GM18499 (cell line): ENCODE results near the gene CYFIP1.

Experiments
- ATAC-seq: cut with Tn5 transposase; IDR thresholded peaks from one replicate; pipeline ENCODE4 v1.9.1; 2021; ENCODE audit warnings: moderate number of reproducible peaks; ENCODE audit not compliant: insufficient read depth, unreplicated experiment

The CYFIP1 gene

DNA sequence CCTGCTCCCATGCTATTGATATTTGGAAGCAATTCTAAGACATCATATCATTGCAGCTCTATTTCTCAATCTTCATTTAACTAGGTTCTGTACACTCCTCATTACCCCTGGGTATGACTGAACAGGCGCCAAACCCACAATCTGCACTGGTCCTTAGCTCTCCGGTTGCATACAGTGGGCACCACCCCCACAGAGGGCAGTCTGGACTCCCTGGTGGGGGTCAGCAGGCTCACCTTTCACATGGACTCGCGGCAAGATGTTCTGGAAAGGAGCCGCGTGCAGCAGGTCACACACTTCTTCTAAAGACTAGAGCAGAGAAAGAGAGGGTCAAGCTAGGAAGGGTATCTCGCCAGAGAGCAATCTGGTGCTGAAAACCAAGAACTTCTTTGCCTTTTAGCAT is 105.2 kb downstream of the CYFIP1 start:
- ATAC-seq: no peak

DNA sequence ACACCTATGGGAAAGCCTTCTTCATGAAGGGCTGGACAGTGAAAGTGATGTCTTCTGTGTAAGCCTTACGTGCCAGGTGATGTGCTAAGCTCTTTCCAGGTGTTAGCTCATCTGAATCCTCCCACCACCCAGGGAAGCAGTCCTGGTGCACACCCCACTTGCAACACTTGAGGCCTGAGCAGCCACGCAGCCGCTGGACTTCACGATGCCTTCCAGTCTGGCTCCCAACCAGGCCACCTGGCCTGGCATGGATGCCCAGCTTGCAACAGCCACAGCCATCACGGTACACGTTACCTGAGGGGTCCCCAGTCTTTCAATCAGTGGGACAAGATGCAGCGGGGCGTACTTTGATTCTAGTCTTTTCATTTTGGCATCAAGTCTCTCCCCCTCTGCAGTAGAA is 105.9 kb downstream of the CYFIP1 start:
- no peak for ATAC-seq

DNA sequence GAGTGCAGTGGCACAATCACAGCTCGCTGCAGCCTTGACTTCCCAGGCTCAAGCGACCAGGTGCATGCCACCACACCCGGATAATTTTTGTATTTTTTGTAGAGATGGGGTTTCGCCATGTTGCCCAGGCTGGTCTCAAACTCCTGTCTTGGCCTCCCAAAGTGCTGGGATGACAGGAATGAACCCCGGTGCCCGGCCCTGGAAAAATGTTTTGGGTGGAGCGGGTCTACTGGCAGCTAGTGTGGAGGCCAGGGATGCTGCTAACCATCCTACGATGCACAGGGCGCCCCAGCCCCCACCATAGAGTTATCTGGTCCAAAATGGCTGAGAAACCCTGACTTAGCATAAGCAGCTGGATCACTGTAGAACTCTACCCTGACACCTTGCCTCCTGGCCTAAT is 106.3 kb downstream of the CYFIP1 start:
- ATAC-seq: no peak

DNA sequence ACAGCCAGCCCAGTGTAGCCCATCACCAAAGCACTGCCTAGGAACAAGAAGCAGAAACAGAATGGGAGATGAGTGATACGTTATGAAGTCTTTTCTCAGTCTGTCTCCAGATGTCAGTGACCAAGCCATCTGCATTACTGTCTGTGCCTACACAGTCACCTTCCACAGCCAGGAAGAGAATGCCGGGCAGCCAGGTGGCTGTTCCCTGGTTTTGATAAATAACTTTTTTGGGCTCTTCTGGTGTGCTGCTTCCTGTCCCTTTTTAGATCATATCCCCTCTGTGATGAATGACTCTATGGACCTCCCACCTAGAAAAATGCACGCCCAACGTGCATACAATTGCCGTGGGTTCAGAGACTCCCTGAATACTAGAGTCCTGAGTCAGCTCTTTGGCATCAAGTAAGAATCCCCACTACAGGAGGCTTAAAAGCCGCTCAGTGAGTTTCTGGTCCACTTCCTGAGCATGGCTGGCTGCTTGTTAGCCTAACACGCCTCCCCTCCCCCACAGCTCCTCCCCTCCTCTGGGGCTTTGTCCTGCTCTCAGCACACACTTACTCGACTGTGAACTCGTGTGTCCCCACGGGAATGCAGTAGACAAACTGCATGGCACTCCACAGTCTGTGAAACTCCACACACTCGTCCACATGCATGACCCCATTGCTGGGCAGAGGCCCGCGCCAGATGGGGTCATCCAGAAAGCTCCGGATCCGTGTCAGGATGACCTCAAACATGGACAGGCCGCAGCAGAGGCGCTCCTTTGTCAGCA is 107.0 kb downstream of the CYFIP1 start:
- ATAC-seq: no peak

DNA sequence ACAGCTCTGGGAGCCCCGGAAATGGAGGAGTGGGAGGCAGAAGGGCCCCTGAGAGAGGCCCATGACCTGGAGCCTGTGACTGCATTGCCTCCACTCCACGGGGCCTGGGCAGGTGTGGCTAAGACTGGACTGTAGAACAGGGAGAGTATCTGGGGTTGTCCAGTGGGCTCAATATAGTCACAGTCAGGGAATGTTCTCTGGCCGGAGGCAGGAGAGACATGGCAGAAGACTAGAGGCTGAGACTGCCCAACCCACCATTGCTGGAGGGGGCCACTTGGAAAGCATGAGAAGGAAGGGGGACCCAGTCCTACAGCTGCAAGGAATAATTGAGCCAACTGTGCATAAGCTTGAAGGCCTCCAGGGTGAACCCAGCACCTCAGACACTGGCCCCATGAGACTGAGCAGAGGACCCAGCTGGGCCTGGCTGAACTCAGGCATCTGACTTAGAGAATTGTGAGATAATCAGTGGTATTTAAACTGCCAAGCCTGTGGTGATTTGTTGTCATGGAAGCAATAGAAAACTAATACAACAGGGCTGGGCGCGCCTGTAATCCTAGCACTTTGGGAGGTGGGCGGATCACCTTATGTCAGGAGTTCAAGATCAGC is 108.6 kb downstream of the CYFIP1 start:
- no peak for ATAC-seq

DNA sequence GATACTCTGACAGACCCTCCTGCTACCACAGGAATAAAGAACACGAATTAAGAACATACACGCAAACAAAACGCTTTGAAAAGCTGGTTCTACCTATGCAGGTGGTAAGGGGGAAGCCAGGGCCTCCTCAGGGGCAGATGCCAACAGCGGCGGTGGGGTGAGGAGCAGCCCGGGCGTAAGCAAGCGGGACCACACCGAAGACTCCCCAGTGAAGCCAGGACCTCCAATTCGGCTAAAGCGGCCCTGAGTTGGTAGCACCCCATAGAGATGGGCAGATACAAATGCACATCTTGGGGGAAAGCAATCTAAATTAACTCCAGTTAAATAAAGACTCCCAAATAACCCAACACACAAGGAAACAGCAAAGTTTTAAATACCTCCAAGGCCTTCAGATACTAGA is 109.3 kb downstream of the CYFIP1 start:
- no peak for ATAC-seq

DNA sequence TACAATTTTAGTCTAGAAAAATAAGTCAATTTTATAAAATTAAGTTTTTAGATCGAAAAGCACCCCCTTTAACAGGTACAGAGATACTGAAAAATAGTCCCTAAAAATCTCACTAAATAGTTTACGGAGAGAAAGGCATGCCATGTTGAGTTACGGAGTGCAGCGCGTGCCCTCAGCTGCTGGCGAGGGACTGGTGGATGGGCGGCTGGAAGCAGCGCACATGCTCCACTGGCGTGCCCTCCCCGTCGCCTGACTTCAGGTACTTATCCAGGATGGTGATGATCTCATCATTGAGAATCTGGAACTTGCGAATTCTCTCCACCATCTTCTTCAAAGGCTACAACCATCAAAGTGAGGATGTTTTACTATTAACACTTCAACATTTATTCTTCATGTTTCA is 110.3 kb downstream of the CYFIP1 start:
- ATAC-seq: no peak

DNA sequence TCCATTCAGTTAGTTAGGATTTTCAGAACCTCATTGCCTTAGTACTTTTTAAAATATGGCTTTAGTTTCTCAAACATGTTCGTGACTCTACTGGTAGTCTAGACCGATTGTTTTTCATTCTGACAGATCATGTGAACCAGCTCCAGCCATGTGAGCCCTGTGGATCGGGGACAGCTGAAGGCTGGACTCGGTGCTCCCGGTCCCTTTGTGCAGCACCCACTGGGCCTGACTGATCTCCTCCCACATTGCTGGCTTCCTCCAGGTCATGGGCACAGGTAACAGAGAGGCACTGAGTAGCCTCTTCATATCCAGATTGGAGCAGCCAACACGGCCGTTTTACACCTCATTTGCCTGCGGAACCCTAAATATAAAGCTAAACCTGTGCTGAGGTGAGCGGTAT is 111.2 kb downstream of the CYFIP1 start:
- no peak for ATAC-seq

DNA sequence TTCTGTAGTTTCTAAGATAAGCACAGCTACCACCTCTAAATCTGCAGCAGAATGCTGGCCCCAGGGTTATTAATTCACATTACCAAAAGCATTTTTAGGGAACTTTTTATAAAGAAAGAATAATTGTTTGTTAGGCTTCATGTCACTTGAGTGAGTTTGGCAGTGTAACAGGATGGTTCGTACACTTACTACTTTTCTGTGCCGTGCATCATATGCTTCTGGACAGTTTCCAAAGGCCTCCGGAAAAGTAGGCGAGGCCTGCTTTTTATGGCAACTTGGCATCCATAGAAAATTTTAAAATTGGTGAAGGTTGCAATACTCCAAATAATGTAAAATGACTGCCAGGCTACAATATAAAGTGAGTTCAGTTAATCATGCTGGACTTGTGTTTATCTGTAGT is 111.7 kb downstream of the CYFIP1 start:
- no peak for ATAC-seq

DNA sequence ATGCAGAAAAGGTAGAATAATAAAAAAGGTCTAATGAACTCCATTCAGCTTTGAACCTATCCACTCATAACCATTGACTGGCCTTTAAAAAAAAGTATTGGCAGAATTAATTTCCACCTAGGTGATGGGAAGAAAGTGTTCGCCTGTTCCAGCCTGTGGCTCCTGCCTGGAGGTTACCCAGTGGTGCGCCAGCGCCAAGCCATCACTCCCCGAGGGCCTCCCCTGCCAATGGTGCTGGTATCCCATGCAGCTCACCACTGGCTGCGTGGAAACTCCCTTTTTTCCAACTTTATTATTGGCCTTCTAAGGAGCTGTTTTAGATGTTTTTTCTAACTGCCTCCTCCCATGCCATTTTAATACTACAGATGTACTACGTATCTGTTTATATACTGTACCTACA is 112.3 kb downstream of the CYFIP1 start:
- no peak for ATAC-seq

DNA sequence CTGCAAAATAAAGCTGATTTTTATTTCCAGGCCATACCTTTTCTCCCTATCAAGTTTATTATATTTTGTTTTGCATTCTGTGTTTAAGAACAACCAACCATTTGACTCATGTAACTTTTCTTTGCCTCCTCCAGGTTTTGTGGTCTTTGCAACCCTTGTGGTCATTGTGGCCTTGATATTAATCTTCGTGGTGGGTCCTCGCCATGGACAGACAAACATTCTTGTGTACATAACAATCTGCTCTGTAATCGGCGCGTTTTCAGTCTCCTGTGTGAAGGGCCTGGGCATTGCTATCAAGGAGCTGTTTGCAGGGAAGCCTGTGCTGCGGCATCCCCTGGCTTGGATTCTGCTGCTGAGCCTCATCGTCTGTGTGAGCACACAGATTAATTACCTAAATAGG is 114.1 kb downstream of the CYFIP1 start:
- no peak for ATAC-seq

DNA sequence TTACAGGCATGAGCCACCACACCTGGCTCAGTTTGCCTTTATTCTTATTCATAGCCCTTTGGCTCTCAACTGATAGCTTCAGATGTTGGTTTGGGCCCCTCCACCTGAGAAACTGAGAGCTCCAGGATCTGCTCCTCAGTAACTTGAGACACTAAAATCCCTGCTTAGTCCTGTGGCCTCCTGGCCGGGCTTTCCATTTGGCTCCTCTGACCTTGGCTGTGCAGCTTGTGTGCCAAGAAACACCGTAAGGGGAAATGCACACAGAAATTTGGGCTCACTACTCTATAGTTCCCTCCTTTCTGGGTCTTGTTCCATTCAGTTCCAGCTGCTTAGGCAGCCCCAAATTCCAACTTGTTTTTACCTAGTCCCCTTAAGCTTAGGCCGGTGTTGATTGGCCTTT is 116.8 kb downstream of the CYFIP1 start:
- no peak for ATAC-seq

DNA sequence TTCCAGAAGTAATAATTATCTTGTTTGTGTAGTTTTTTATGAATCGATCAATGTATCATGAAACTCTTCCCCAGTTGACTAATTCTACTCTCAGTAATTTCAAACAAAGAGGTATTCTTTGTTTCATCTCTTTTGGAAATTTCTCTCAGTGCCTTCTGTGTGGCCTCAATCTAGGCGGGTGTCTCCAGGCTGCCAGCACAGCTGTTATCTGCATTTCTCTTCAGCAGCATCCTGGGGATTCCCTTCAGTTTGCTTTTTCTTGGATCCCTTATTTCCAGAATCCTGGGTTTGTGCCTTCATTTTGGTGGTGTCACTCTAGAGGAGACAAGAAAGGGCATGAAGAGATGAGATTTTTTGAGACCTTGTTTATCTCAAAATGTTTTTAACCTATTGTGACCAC is 119.0 kb downstream of the CYFIP1 start:
- ATAC-seq: no peak

DNA sequence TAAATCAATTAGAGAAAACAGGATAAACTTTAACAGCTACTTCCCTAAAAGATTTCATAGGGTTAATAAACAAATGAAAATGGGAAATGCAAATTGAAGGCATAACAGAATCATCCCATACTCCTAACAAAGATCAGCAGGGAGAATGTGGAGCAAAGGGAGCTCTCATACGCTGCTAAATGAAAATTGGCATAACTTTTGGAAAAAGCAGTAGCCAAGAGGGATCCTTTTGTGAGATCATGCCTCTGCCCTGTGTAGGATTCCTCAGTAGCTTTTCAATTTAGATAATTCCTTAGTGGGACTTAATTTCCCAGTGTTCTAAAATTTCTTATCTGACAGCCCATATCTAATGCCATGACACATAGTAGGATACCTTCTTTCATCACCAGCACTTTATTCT is 123.5 kb downstream of the CYFIP1 start:
- ATAC-seq: no peak

DNA sequence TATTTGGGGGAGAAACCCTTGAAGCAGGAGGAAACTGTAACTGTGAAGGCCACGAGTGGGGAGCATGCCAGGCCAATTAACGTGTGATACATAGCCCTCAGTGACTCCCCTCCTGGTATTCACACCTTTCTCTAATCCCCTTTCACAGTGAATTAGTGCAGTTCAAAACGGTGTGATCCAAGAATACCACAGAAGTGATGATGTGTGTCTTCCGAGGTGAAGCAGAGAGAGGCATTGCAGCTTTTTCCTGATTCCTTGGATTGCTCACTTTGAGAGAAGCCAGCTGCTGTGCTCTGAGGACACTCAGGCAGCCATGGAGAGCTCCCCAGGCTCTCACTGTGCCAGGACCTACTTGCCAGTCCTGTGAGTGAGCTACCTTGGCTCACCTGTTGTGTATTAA is 124.4 kb downstream of the CYFIP1 start:
- no peak for ATAC-seq

DNA sequence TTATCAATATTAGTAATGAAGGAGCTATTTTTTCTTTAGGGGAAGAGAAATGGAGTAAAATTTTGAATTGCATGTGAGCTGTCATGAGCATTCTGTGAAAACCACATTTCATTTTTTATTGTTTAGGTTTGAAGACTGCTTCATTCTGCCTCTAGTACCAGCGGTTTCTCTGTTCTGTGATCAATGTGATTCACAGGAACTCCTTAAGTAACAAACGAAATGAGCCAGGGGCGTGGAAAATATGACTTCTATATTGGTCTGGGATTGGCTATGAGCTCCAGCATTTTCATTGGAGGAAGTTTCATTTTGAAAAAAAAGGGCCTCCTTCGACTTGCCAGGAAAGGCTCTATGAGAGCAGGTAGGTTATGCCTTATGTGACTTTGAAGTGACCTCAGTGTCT is 128.7 kb downstream of the CYFIP1 start:
- no peak for ATAC-seq

DNA sequence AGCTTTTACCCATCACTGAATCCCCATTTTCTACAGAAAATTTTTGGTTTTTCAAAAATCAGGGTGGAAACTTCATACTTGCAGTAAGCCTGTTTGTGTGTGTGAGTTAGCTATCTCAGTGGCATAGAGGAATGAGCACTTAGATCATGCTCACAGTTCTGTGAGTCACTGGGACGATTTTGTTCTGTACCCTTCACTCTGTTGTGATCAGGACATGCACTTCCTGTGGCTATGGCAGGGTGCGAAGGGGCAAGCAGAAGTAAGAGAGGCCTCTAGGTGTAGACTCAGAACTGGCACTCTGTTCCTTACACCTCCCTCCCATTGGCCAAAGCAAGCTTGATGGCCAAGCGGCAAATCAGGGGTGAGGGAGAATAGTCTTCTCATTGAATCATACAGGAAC is 130.1 kb downstream of the CYFIP1 start:
- ATAC-seq: no peak

DNA sequence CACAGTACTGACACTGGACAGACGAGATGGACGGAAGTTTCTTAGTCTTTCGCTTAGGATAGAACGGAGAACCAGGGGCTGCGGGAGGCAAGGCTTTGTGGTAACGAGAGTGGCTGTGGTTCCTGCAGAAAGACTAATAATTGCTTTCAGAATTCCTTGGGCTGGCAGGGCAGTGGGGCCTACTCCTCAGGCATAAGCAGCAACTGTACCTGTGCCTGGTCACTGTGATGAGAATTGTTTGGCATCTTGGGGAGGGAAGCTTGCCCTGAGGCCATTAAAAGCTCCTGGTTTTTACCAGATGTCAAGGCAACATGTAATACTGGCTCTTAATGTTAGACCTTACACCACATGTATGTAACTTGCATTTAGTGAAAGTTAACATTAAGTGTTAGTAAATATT is 134.1 kb downstream of the CYFIP1 start:
- no peak for ATAC-seq

DNA sequence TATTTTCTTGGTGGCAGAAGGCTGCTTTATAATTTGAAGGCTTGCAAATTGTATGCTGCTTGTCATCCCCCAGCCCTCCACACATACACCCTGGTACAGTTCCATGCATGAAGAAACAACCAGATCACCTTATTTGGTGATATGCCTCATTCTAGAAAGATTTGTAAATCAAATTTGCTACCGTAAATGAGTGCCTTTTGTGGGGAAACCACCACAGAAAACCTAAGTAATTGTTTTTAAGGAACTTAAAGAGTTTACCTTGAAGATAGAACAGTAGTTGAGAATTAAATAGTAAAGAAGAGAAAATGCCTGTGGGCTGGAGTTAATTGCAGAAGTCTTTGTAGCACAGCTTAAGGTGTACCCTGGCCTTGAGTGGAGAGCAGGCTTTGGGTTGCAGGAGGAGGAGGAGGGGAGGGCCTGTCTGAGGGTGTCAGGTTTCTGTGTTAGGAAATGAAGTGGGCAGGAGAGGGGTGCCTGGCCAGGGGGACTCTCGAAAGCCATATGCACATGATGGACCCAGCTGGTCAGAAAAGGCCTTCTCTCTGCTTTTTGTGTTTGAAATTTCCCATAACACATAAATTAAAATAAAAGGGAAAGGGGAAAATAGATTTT is 134.8 kb downstream of the CYFIP1 start:
- no peak for ATAC-seq

DNA sequence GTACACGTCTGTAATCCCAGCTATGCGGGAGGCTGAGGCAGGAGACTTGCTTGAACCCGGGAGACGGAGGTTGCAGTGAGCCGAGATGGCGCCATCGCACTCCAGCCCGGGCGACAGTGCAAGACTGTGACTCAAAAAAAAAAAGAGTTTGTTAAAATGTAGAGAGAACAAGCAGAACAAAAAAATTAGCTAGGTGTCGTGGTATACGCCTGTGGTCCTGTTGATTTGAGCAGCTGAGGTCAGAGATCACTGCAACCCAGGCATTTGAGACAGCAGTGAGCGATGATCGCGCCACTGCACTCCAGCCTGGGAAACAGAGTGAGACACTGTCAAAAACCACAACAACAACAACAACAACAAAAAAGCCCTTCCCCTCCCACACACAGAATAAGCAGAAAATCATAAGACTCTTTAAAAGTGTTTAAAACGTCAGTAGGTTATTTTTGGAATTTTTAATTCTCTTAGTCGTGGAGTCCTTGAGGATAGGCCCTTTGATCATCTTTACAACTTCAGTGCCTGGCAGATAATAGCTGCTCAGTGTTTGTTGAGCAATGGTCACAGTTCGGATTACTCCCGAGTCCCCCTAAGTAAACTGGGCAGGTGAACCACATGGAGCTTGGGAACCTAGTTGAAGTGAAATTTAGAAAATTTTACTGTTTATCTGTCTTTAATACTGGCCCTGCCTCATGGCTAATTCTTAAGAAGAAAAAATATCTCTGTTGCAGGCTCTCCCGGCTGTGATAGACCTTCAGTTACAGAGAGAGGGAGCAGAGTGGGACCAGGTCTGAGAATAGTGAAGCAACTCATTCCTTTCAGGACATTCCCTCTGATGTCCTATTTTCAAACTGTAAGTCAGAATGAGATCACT is 135.5 kb downstream of the CYFIP1 start:
- ATAC-seq: no peak
